Endothelial cell of umbilical vein (primary cell): ENCODE results near the gene CDCP1. TPM values are rescaled to one million over a fixed set of nuclear protein-coding genes. Genes with fewer than 3 reads are reported as not detected.

Experiments
- BruUV-seq: library from RNA; stranded (reverse); fragments of 400-500 nt; replicated peaks from 2 replicates; lab custom pipeline; 2021; lab: Mats Ljungman, UMichigan
- CTCF ChIA-PET: fragments of 300-600, 350-600 bp; sonication (Branson Sonifier 250); formaldehyde crosslinking; loops from one replicate; lab custom pipeline; 2021; ENCODE audit warnings: antibody characterized with exemption, inconsistent platforms; lab: Charles Lee
- POLR2A ChIA-PET: fragments of 300-600, 350-600 bp; sonication (Branson Sonifier 250); formaldehyde crosslinking; loops from one replicate; lab custom pipeline; 2021; ENCODE audit warnings: antibody characterized with exemption, inconsistent platforms; lab: Charles Lee
- DNase-seq: peaks from one replicate; pipeline ENCODE4 v3.0.0-alpha.2; 2011; ENCODE audit warnings: low read depth, low spot score
- FAIRE-seq: peaks from 2 replicates; lab custom pipeline; 2011; peaks lifted over from hg19 to GRCh38; lab: Jason Lieb, UNC
- H2AFZ ChIP-seq: 2 replicates; pipeline ENCODE4 v1.6.0; 2012; ENCODE audit warnings: low read depth, low read length, control low read depth, inconsistent platforms
- H3K27ac ChIP-seq: 2 replicates; pipeline ENCODE4 v1.5.1; 2011; ENCODE audit warnings: low read depth, mild to moderate bottlenecking, control low read depth, low read length, moderate library complexity; ENCODE audit not compliant: insufficient read depth
- H3K27me3 ChIP-seq, 2 experiments: 2 replicates each; pipeline versions ENCODE4 v1.6.0 to v1.6.1; 2011; ENCODE audit warnings: low read length in 2 of 2, mixed read lengths in 1 of 2; ENCODE audit not compliant: control insufficient read depth in 2 of 2, insufficient read depth in 2 of 2
- H3K36me3 ChIP-seq, 2 experiments: 2 replicates in 1 of 2; 3 replicates in 1 of 2; pipeline ENCODE4 v1.5.1; 2011; ENCODE audit warnings: low read length in 2 of 2, mild to moderate bottlenecking in 1 of 2, moderate library complexity in 1 of 2; ENCODE audit not compliant: control insufficient read depth in 2 of 2, insufficient read depth in 2 of 2; ENCODE audit errors: extremely low read depth in 1 of 2
- H3K4me1 ChIP-seq: 3 replicates; pipeline ENCODE4 v1.5.1; 2011; ENCODE audit warnings: mild to moderate bottlenecking, low read length; ENCODE audit not compliant: control insufficient read depth, insufficient read depth; ENCODE audit errors: extremely low read depth
- H3K4me2 ChIP-seq: 2 replicates; pipeline ENCODE4 v1.6.1; 2011; ENCODE audit warnings: low read length, control low read depth, mixed read lengths; ENCODE audit not compliant: insufficient read depth
- H3K4me3 ChIP-seq, 3 experiments: fragments of 200-600 bp in 1 of 3; sonication (generic), shearing (Covaris generic) in 1 of 3; replicated peaks in 1 of 3; 2 replicates each; pipeline ENCODE4 v1.5.1; 2011 to 2016; ENCODE audit warnings: control low read depth in 3 of 3, low read length in 3 of 3, mild to moderate bottlenecking in 2 of 3, inconsistent platforms in 1 of 3, low read depth in 1 of 3, moderate library complexity in 1 of 3; ENCODE audit not compliant: insufficient read depth in 1 of 3
- H3K79me2 ChIP-seq: 2 replicates; pipeline ENCODE4 v1.6.0; 2012; ENCODE audit warnings: low read length, inconsistent platforms; ENCODE audit not compliant: control insufficient read depth, insufficient read depth
- H3K9ac ChIP-seq: replicated peaks from 2 replicates; pipeline ENCODE3; 2011; ENCODE audit warnings: low read length, control low read depth; ENCODE audit not compliant: insufficient read depth; ENCODE audit errors: extremely low read depth
- H3K9me1 ChIP-seq: replicated peaks from 3 replicates; pipeline ENCODE4 v1.6.0; 2011; ENCODE audit warnings: mild to moderate bottlenecking, low read length; ENCODE audit not compliant: control insufficient read depth, insufficient read depth; ENCODE audit errors: extremely low read depth
- H3K9me3 ChIP-seq: replicated peaks from 2 replicates; pipeline ENCODE4 v1.5.1; 2012; ENCODE audit warnings: low read length, inconsistent platforms; ENCODE audit not compliant: control insufficient read depth, insufficient read depth
- H4K20me1 ChIP-seq: replicated peaks from 2 replicates; pipeline ENCODE3; 2011; ENCODE audit warnings: mild to moderate bottlenecking, low read length; ENCODE audit not compliant: control insufficient read depth, insufficient read depth; ENCODE audit errors: extremely low read depth
- CTCF ChIP-seq, 2 donors: IDR thresholded peaks; 1 replicate in 1 of 2; 2 replicates in 1 of 2; pipeline ENCODE4 v1.5.1; 2011; ENCODE audit warnings: low read length in 2 of 2, mild to moderate bottlenecking in 2 of 2, moderate library complexity in 2 of 2, control low read depth in 1 of 2, inconsistent platforms in 1 of 2, low read depth in 1 of 2; ENCODE audit not compliant: insufficient read depth in 1 of 2; ENCODE audit errors: extremely low read depth in 1 of 2
- EZH2 ChIP-seq: IDR thresholded peaks from 2 replicates; pipeline ENCODE4 v1.6.1; 2012; ENCODE audit warnings: borderline replicate concordance, low read depth, mild to moderate bottlenecking, moderate library complexity, low read length, inconsistent platforms; ENCODE audit not compliant: severe bottlenecking
- FOS ChIP-seq: IDR thresholded peaks from 2 replicates; pipeline ENCODE4 v1.6.1; 2011; ENCODE audit warnings: mild to moderate bottlenecking, low read length, moderate library complexity, borderline replicate concordance; ENCODE audit not compliant: insufficient read depth
- GATA2 ChIP-seq: IDR thresholded peaks from 2 replicates; pipeline ENCODE4 v1.7.0; 2011; ENCODE audit warnings: low read depth, mild to moderate bottlenecking, moderate library complexity, mixed read lengths, low read length; ENCODE audit not compliant: insufficient read length, insufficient read depth
- JUN ChIP-seq: IDR thresholded peaks from 2 replicates; pipeline ENCODE4 v1.6.1; 2011; ENCODE audit warnings: borderline replicate concordance, low read depth; ENCODE audit not compliant: insufficient read length, insufficient read depth
- MAX ChIP-seq: IDR thresholded peaks from 2 replicates; pipeline ENCODE4 v1.6.1; 2011; ENCODE audit not compliant: insufficient read depth, insufficient read length
- MYC ChIP-seq: IDR thresholded peaks from one replicate; pipeline ENCODE4 v1.6.1; 2011; ENCODE audit warnings: mild to moderate bottlenecking, low read depth, low read length
- POLR2A ChIP-seq: IDR thresholded peaks from 2 replicates; pipeline ENCODE4 v1.6.1; 2012; ENCODE audit warnings: low read depth, mild to moderate bottlenecking, control low read depth, low read length
- POLR2AphosphoS5 ChIP-seq: IDR thresholded peaks from 2 replicates; pipeline ENCODE4 v1.6.1; 2012; ENCODE audit warnings: low read depth, mild to moderate bottlenecking, control low read depth, low read length, moderate library complexity; ENCODE audit not compliant: insufficient read depth
- dilution Hi-C: fragments of 300-500 bp; cut with MboI; formaldehyde crosslinking; loops from one replicate; pipeline ENCODE4 v1.15.0; 2019; ENCODE audit warnings: low sequenced_read_pairs; ENCODE audit not compliant: extremely low pct_ligation_motif_present
- intact Hi-C: fragments of 100-400 bp; cut with micrococcal nuclease; formaldehyde crosslinking; loops from one replicate; pipeline ENCODE4 v1.10.0; 2022
- polyA plus RNA-seq, 4 experiments: library from polyadenylated mRNA; depleted of rRNA in 3 of 4; stranded (reverse) in 3 of 4; unstranded in 1 of 4; fragments of >200 nt; gene quantifications; 2 replicates each; pipeline versions ENCODE4 v1.2.1 to v1.2.3, GENCODE V29; 2011 to 2012; ENCODE audit warnings: missing spikeins in 1 of 4
- total RNA-seq: library from RNA; stranded (reverse); gene quantifications from 2 replicates; pipeline ENCODE4 v1.2.3, GENCODE V29; 2021

The CDCP1 gene
- total and polyA plus RNA-seq, 2 donors (not counting 3 experiments of a cell fraction or from before 2014, with no cell fraction given), result 0.01 to 0.22 TPM

- H3K4me1 ChIP-seq, result peaks cover 3% of the 10 kb centered on the region
- dilution Hi-C loops (no loop called here), intact Hi-C loops (no loop called here)
- FAIRE-seq (no peak), DNase-seq (no peak)
- H3K27me3 ChIP-seq, result no peaks in the 10 kb centered on the region
- no peak overlapping the region for H2AFZ ChIP-seq
- H3K9me1 ChIP-seq, result no peaks in the 10 kb centered on the region
- H3K27ac ChIP-seq, result no peak overlapping the region
- POLR2A ChIA-PET, result no interaction called here
- no peak overlapping the region for H3K4me3 ChIP-seq
- H3K36me3 ChIP-seq, result no peaks in the 10 kb centered on the region
- H4K20me1 ChIP-seq, result no peaks in the 10 kb centered on the region
- H3K9me3 ChIP-seq, result no peaks in the 10 kb centered on the region
- H3K9ac ChIP-seq, result no peak overlapping the region
- no TSS peak for BruUV-seq
- H3K4me2 ChIP-seq, result no peak overlapping the region
- TF ChIP-seq CTCF (IDR thresholded peaks at IDR 0.05; ENCODE audit: extremely low read depth in 1 of 2, insufficient read depth in 1 of 2, low read depth in 1 of 2, low read length in 2 of 2) (no peak), GATA2 (no peak), POLR2AphosphoS5 (no peak), JUN (no peak), POLR2A (no peak), FOS (no peak), EZH2 (no peak), MYC (no peak), MAX (no peak)
- CTCF ChIA-PET, result interaction anchor here (6.5 kb wide), 1 partner anchor 16 kb away, joined by 42 read pairs; no protein-coding TSS in a partner anchor
- no peaks in the 10 kb centered on the region for H3K79me2 ChIP-seq
Observed at GRCh38 chr3:45057557-45057956, 88.6 kb downstream of the CDCP1 start.
